HepG2 (cell line): ENCODE results near the gene ADAMTS12. TPM values are rescaled to one million over a fixed set of nuclear protein-coding genes. Genes with fewer than 3 reads are reported as not detected.
A peak's percentile ranks its signal among the peaks of the same experiment; 100 is the strongest.

Source experiments
- AGO1 ChIP-seq: fragments of 200-400 bp; formaldehyde crosslinking; IDR thresholded peaks from 2 replicates; pipeline ENCODE4 v1.6.1; 2017; ENCODE audit warnings: mild to moderate bottlenecking, low read depth, low read length, moderate library complexity; ENCODE audit not compliant: poor library complexity, severe bottlenecking
- BHLHE40 ChIP-seq: IDR thresholded peaks from 2 replicates; pipeline ENCODE4 v1.6.1; 2011; ENCODE audit warnings: low read length, improper control_type of control experiment
- CBX2 ChIP-seq, 2 experiments: fragments of 200-600 bp in 1 of 2; sonication (generic); formaldehyde crosslinking in 1 of 2; IDR thresholded peaks; 2 replicates each; pipeline versions ENCODE4 v1.7.0 to v1.8.1; 2018 to 2022; ENCODE audit warnings: low read depth in 2 of 2, low read length in 1 of 2, mild to moderate bottlenecking in 1 of 2, missing genetic modification reagents in 1 of 2
- ETV5 ChIP-seq: IDR thresholded peaks from 2 replicates; pipeline ENCODE4 v1.6.1; 2018; ENCODE audit warnings: missing biosample characterization, missing genetic modification reagents, inconsistent platforms, borderline replicate concordance
- NFRKB ChIP-seq: fragments of 450-650 bp; IDR thresholded peaks from 2 replicates; pipeline ENCODE4 v1.6.1; 2017
- NR2C2 ChIP-seq: sonication (generic); formaldehyde crosslinking; IDR thresholded peaks from 2 replicates; pipeline ENCODE4 v1.4.0; 2020; ENCODE audit warnings: missing genetic modification reagents, mild to moderate bottlenecking, moderate library complexity, borderline replicate concordance
- NR2F2 ChIP-seq: IDR thresholded peaks from 2 replicates; pipeline ENCODE4 v1.6.1; 2012; ENCODE audit warnings: low read depth, inconsistent platforms, borderline replicate concordance
- RAD21 ChIP-seq: fragments of 450-650 bp; formaldehyde crosslinking; IDR thresholded peaks from 2 replicates; pipeline ENCODE4 v1.5.0; 2020; ENCODE audit warnings: mild to moderate bottlenecking
- SETDB1 ChIP-seq: sonication (generic); formaldehyde crosslinking; IDR thresholded peaks from 2 replicates; pipeline ENCODE4 v1.5.1; 2020; ENCODE audit warnings: missing genetic modification reagents, mild to moderate bottlenecking, borderline replicate concordance
- ZBTB1 ChIP-seq: sonication (generic); formaldehyde crosslinking; IDR thresholded peaks from 2 replicates; pipeline ENCODE4 v1.4.0; 2020; ENCODE audit warnings: missing genetic modification reagents, borderline replicate concordance
- ZFP36L1 ChIP-seq: sonication (generic); formaldehyde crosslinking; IDR thresholded peaks from 2 replicates; pipeline ENCODE4 v1.8.0; 2022; ENCODE audit warnings: mild to moderate bottlenecking, missing genetic modification reagents, moderate library complexity
- ZNF343 ChIP-seq: sonication (generic); formaldehyde crosslinking; IDR thresholded peaks from 2 replicates; pipeline ENCODE4 v1.4.0; 2020; ENCODE audit warnings: mild to moderate bottlenecking, missing genetic modification reagents
- ZNF44 ChIP-seq: sonication (generic); formaldehyde crosslinking; IDR thresholded peaks from 2 replicates; pipeline ENCODE4 v1.5.1; 2020; ENCODE audit warnings: mild to moderate bottlenecking, missing genetic modification reagents
- ZNF567 ChIP-seq: sonication (generic); formaldehyde crosslinking; IDR thresholded peaks from 2 replicates; pipeline ENCODE4 v1.8.1; 2023; ENCODE audit warnings: mild to moderate bottlenecking, missing genetic modification reagents, borderline replicate concordance
- polyA plus RNA-seq, 8 experiments: library from polyadenylated mRNA; depleted of rRNA in 3 of 8; stranded (reverse) in 7 of 8; unstranded in 1 of 8; fragments of >200 nt; fragmentation: Illumina TruSeq in 4 of 8; extraction: Trizol in 4 of 8; gene quantifications; 2 replicates each; pipeline versions ENCODE4 v1.2.1 to v1.2.3, GENCODE V29; 2011 to 2016; ENCODE audit warnings: low read depth in 4 of 8, missing spikeins in 1 of 8, mixed read lengths in 1 of 8; ENCODE audit not compliant: insufficient read depth in 1 of 8
- total RNA-seq, 5 experiments: library from RNA; depleted of rRNA; stranded (reverse); fragments of >200 nt; fragmentation: Illumina TruSeq; extraction: Trizol; gene quantifications; 2 replicates each; pipeline ENCODE4 v1.2.3, GENCODE V29; 2016; ENCODE audit warnings: low read depth in 1 of 5
- TF ChIP-seq, protein P1 (sequence below): sonication (generic); formaldehyde crosslinking; IDR thresholded peaks from 2 replicates; pipeline ENCODE4 v1.4.0; 2020; ENCODE audit warnings: missing genetic modification reagents
- TF ChIP-seq, protein P2 (sequence below): sonication (generic); formaldehyde crosslinking; IDR thresholded peaks from 2 replicates; pipeline ENCODE4 v1.5.1; 2020; ENCODE audit warnings: missing genetic modification reagents, mild to moderate bottlenecking, borderline replicate concordance
- TF ChIP-seq, protein P3 (sequence below): sonication (generic); formaldehyde crosslinking; IDR thresholded peaks from 2 replicates; pipeline ENCODE4 v1.9.0; 2021; ENCODE audit warnings: missing genetic modification reagents, mild to moderate bottlenecking, borderline replicate concordance
- TF ChIP-seq, protein P4 (sequence below): sonication (generic); IDR thresholded peaks from 2 replicates; pipeline ENCODE4 v1.6.1; 2016; ENCODE audit warnings: low read depth, borderline replicate concordance
- TF ChIP-seq, protein P5 (sequence below), 2 experiments: sonication (generic) in 1 of 2; formaldehyde crosslinking in 1 of 2; IDR thresholded peaks; 2 replicates each; pipeline versions ENCODE4 v1.4.0 to v1.6.1; 2016 to 2020; ENCODE audit warnings: borderline replicate concordance in 1 of 2, low read depth in 1 of 2, mild to moderate bottlenecking in 1 of 2, missing genetic modification reagents in 1 of 2

ADAMTS12 gene
- total and polyA plus RNA-seq, 2 of the 13 experiments (the other 11 are each of a cell fraction or from before 2014, with no cell fraction given), result 0.03 TPM; not detected in 1

DNA sequence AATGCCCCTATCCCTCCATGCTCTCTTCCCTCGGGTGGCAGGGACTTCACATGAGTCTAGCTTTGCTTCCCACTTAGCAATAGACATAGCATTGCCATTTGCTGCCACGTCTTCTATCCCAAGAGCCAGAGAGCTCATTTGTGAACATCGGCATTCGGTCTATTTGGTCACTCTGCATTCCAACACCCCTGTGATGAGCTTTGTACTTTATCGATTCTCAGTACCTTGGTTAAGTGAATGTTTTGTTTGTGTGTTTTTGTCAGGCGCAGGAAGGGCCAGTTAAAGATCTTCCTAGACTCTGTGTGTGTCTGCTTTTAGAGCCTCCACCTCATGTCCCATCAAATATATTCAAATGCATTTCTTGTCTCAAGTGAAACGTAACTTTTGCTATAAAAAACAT lies 309.4 kb downstream of the ADAMTS12 start (continued):
- no peak for TF ChIP-seq NFRKB
- no peak for TF ChIP-seq NR2F2
- TF ChIP-seq BHLHE40, result no peak
- TF ChIP-seq, protein P1, sequence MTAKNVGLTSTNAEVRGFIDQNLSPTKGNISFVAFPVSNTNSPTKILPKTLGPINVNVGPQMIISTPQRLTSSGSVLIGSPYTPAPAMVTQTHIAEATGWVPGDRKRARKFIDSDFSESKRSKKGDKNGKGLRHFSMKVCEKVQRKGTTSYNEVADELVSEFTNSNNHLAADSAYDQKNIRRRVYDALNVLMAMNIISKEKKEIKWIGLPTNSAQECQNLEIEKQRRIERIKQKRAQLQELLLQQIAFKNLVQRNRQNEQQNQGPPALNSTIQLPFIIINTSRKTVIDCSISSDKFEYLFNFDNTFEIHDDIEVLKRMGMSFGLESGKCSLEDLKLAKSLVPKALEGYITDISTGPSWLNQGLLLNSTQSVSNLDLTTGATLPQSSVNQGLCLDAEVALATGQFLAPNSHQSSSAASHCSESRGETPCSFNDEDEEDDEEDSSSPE (CRISPR knock-in tag), result no peak
- TF ChIP-seq ZNF44 (CRISPR knock-in tag), result no peak
- no peak for TF ChIP-seq ZNF343 (CRISPR knock-in tag)
- TF ChIP-seq, protein P2, sequence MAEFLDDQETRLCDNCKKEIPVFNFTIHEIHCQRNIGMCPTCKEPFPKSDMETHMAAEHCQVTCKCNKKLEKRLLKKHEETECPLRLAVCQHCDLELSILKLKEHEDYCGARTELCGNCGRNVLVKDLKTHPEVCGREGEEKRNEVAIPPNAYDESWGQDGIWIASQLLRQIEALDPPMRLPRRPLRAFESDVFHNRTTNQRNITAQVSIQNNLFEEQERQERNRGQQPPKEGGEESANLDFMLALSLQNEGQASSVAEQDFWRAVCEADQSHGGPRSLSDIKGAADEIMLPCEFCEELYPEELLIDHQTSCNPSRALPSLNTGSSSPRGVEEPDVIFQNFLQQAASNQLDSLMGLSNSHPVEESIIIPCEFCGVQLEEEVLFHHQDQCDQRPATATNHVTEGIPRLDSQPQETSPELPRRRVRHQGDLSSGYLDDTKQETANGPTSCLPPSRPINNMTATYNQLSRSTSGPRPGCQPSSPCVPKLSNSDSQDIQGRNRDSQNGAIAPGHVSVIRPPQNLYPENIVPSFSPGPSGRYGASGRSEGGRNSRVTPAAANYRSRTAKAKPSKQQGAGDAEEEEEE (CRISPR knock-in tag), result no peak
- no peak for TF ChIP-seq ZNF567 (CRISPR knock-in tag)
- TF ChIP-seq, protein P3, sequence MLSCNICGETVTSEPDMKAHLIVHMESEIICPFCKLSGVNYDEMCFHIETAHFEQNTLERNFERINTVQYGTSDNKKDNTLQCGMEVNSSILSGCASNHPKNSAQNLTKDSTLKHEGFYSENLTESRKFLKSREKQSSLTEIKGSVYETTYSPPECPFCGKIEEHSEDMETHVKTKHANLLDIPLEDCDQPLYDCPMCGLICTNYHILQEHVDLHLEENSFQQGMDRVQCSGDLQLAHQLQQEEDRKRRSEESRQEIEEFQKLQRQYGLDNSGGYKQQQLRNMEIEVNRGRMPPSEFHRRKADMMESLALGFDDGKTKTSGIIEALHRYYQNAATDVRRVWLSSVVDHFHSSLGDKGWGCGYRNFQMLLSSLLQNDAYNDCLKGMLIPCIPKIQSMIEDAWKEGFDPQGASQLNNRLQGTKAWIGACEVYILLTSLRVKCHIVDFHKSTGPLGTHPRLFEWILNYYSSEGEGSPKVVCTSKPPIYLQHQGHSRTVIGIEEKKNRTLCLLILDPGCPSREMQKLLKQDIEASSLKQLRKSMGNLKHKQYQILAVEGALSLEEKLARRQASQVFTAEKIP (CRISPR knock-in tag), result no peak
- TF ChIP-seq NR2C2 (CRISPR knock-in tag), result no peak
- no peak for TF ChIP-seq SETDB1
- TF ChIP-seq, protein P4, sequence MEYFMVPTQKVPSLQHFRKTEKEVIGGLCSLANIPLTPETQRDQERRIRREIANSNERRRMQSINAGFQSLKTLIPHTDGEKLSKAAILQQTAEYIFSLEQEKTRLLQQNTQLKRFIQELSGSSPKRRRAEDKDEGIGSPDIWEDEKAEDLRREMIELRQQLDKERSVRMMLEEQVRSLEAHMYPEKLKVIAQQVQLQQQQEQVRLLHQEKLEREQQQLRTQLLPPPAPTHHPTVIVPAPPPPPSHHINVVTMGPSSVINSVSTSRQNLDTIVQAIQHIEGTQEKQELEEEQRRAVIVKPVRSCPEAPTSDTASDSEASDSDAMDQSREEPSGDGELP, result no peak
- no peak for TF ChIP-seq ZFP36L1 (CRISPR knock-in tag)
- TF ChIP-seq RAD21 (CRISPR knock-in tag), result no peak
- TF ChIP-seq ETV5, result peak; percentile 13; the same call in 1 of the 2 replicates
- TF ChIP-seq AGO1, result no peak
- TF ChIP-seq CBX2 (IDR thresholded peaks at IDR 0.05; ENCODE audit: low read depth, low read length), result no peak
- TF ChIP-seq CBX2 (CRISPR knock-in tag; IDR thresholded peaks at IDR 0.05; ENCODE audit: low read depth), result no peak
- TF ChIP-seq, protein P5, sequence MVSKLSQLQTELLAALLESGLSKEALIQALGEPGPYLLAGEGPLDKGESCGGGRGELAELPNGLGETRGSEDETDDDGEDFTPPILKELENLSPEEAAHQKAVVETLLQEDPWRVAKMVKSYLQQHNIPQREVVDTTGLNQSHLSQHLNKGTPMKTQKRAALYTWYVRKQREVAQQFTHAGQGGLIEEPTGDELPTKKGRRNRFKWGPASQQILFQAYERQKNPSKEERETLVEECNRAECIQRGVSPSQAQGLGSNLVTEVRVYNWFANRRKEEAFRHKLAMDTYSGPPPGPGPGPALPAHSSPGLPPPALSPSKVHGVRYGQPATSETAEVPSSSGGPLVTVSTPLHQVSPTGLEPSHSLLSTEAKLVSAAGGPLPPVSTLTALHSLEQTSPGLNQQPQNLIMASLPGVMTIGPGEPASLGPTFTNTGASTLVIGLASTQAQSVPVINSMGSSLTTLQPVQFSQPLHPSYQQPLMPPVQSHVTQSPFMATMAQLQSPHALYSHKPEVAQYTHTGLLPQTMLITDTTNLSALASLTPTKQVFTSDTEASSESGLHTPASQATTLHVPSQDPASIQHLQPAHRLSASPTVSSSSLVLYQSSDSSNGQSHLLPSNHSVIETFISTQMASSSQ (IDR thresholded peaks at IDR 0.05; ENCODE audit: low read depth), result 0 out of 2 replicates have a peak, but pooled peaks have one; percentile 31
- TF ChIP-seq, protein P5 (CRISPR knock-in tag; IDR thresholded peaks at IDR 0.05; ENCODE audit: borderline replicate concordance), result no peak
- TF ChIP-seq ZBTB1 (CRISPR knock-in tag), result no peak
